Ascending aorta (tissue), 2 donors: ENCODE data around the gene PDE4C. TPM values are rescaled to one million over a fixed set of nuclear protein-coding genes. Genes with fewer than 3 reads are reported as not detected.

Experiments
- DNase-seq, 2 donors: peaks; one replicate each; pipeline ENCODE4 v3.0.0-alpha.2; 2019; ENCODE audit warnings: low spot score in 2 of 2
- H3K27ac ChIP-seq, 2 donors: fragments of 200-600 bp; sonication (generic); one replicate each; pipeline ENCODE4 v1.5.1; 2016 to 2017; ENCODE audit warnings: mild to moderate bottlenecking in 1 of 2
- H3K27me3 ChIP-seq: fragments of 200-600 bp; sonication (generic); one replicate; pipeline ENCODE4 v1.5.1; 2017
- H3K36me3 ChIP-seq, 2 donors: fragments of 200-600 bp; sonication (generic); one replicate each; pipeline ENCODE4 v1.5.1; 2016
- H3K4me1 ChIP-seq, 2 donors: fragments of 200-600 bp; sonication (generic); one replicate each; pipeline ENCODE4 v1.5.1; 2016 to 2017; ENCODE audit warnings: mild to moderate bottlenecking in 1 of 2
- H3K4me3 ChIP-seq, 2 donors: fragments of 200-600 bp; sonication (generic); one replicate each; pipeline ENCODE4 v1.5.1; 2016 to 2017; ENCODE audit warnings: mild to moderate bottlenecking in 1 of 2
- H3K9me3 ChIP-seq, 2 donors: fragments of 200-600 bp; sonication (generic); one replicate each; pipeline ENCODE4 v1.5.1; 2016
- intact Hi-C: fragments of 100-400 bp; cut with DNase I; formaldehyde crosslinking; loops from one replicate; pipeline ENCODE4 v1.15.1; 2023
- total RNA-seq: library from RNA; depleted of rRNA; stranded (reverse); fragments of >200 nt; gene quantifications from one replicate; pipeline ENCODE4 v1.1.0, GENCODE V29; 2016
- TF ChIP-seq, protein P1 (sequence below), 3 experiments: fragments of 200-600 bp in 2 of 3; fragments of 450-650 bp in 1 of 3; sonication (generic) in 2 of 3; IDR thresholded peaks; one replicate each; pipeline ENCODE4 v1.5.1; 2016 to 2019; ENCODE audit warnings: antibody characterized with exemption in 3 of 3, mild to moderate bottlenecking in 1 of 3, moderate library complexity in 1 of 3

PDE4C gene
- total RNA-seq, 1 donor from 2014 or later: not detected

DNA sequence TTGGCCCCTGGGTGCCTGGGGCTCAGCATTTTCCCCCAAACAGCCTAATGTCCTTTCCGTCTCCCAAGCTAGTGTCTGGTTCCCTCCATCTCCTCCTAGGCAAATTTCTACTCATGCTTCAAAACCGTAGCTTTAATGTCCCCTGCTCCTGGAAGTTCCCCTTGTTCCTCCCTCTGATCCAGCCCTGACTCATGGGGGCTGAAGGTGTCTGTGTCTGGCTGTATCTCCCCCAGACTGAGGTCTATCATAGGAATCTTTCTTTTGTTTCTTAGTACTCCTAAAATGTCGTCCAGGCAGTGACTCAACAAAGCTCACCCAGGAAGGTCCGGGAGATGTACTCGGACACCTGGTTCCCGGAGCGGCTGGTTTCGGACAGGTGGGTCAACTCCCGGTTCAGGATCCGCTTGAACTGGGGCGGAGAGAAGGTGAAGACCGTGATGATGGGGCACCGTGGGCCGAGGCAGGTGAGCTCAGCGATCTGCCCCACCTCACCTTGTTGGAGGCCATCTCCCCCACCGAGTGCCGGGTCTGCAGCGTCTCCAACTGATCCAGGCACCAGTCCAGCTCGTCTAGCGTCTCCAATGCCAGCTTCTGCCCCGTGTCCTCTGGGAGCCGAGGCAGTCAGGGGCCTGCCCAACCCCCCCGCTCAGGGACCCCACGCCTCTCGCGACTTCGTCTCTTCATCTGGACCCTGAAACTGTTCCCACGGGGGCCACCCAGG, 6.2 kb downstream of the PDE4C start:
- no peaks in the 10 kb centered on the region for H3K36me3 ChIP-seq
- DNase-seq: no peak
- peaks cover 4 to 8% of the 10 kb centered on the region in 2 donors for H3K4me1 ChIP-seq
- no peak overlapping the region for H3K27ac ChIP-seq
- intact Hi-C loops: no loop called here
- no peak overlapping the region for H3K4me3 ChIP-seq
- no peaks in the 10 kb centered on the region for H3K9me3 ChIP-seq
- no peaks in the 10 kb centered on the region for H3K27me3 ChIP-seq
- TF ChIP-seq, protein P1, sequence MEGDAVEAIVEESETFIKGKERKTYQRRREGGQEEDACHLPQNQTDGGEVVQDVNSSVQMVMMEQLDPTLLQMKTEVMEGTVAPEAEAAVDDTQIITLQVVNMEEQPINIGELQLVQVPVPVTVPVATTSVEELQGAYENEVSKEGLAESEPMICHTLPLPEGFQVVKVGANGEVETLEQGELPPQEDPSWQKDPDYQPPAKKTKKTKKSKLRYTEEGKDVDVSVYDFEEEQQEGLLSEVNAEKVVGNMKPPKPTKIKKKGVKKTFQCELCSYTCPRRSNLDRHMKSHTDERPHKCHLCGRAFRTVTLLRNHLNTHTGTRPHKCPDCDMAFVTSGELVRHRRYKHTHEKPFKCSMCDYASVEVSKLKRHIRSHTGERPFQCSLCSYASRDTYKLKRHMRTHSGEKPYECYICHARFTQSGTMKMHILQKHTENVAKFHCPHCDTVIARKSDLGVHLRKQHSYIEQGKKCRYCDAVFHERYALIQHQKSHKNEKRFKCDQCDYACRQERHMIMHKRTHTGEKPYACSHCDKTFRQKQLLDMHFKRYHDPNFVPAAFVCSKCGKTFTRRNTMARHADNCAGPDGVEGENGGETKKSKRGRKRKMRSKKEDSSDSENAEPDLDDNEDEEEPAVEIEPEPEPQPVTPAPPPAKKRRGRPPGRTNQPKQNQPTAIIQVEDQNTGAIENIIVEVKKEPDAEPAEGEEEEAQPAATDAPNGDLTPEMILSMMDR (IDR thresholded peaks at IDR 0.05): no peak

DNA sequence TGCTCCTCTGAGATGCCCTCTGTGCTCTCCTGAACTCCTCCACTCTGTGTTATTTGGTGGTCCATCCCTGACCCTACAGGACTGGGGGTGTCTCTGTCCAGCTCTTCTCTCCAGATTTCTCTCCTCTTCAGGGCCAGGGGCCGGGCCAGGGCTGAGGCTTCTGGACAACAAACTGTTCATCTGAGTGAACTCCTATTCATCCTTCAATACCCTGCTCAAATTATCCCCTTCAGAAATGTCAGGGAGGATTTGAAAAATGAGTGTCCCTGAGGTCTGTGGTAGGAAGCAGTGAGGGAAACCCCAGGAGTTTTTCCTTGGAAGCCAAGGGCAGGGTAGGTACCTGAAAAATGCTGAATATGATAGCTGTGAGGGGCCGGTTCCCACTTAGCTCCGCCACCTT, 7.6 kb downstream of the PDE4C start:
- no peaks in the 10 kb centered on the region for H3K4me1 ChIP-seq
- H3K4me3 ChIP-seq: no peak overlapping the region
- no peak for DNase-seq
- H3K27me3 ChIP-seq: no peaks in the 10 kb centered on the region
- intact Hi-C loops: no loop called here
- H3K9me3 ChIP-seq: no peaks in the 10 kb centered on the region
- no peaks in the 10 kb centered on the region for H3K36me3 ChIP-seq
- H3K27ac ChIP-seq: no peak overlapping the region
- TF ChIP-seq, protein P1 (IDR thresholded peaks at IDR 0.05): no peak

DNA sequence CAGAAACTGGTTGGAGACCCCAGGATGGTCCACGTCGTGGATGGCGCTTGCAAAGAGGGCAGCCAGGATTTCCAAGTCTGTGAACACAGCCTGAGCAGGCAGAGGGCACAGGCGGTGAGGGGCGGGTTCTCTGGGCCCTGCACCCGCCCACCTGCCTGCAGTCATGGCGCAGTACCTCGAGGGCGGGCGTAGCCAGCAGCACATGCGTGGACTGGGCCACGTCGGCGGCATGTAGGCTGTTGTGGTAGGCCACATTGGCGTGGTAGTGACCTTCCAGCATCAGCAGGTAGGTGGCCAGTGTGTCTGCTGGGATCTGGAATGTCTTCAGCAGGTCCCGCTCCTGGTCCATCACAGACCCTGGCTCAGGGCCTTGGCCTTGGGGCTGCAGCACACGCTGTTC, 8.1 kb downstream of the PDE4C start:
- intact Hi-C loops: no loop called here
- no peaks in the 10 kb centered on the region for H3K36me3 ChIP-seq
- H3K4me3 ChIP-seq: no peak overlapping the region
- H3K27ac ChIP-seq: no peak overlapping the region
- H3K27me3 ChIP-seq: no peaks in the 10 kb centered on the region
- no peak for DNase-seq
- H3K9me3 ChIP-seq: no peaks in the 10 kb centered on the region
- TF ChIP-seq, protein P1 (IDR thresholded peaks at IDR 0.05): no peak
- no peaks in the 10 kb centered on the region for H3K4me1 ChIP-seq

DNA sequence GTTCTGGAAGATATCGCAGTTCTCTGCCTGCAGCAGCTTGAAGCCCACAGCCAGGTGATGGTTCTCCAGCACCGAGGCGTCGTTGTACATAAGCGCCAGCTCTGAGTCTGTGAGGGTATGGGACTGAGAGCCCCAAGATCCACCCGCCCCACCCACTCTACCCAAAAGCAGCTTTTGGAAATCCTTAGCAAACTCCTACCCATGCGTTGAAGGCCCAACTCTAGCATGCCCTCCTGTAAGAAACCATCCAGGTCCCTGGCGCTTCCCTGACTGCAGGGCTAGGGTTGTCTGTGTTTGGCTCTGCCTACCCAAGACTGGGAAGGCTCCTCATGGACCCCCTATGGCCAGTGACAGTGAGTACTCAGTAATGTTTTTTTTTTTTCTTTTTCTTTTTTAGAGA, 9.4 kb downstream of the PDE4C start:
- H3K27me3 ChIP-seq: no peaks in the 10 kb centered on the region
- no peaks in the 10 kb centered on the region for H3K4me1 ChIP-seq
- no peak for DNase-seq
- H3K4me3 ChIP-seq: no peak overlapping the region
- TF ChIP-seq, protein P1 (IDR thresholded peaks at IDR 0.05): no peak
- H3K36me3 ChIP-seq: no peaks in the 10 kb centered on the region
- H3K27ac ChIP-seq: no peak overlapping the region
- H3K9me3 ChIP-seq: no peaks in the 10 kb centered on the region
- intact Hi-C loops: no loop called here

DNA sequence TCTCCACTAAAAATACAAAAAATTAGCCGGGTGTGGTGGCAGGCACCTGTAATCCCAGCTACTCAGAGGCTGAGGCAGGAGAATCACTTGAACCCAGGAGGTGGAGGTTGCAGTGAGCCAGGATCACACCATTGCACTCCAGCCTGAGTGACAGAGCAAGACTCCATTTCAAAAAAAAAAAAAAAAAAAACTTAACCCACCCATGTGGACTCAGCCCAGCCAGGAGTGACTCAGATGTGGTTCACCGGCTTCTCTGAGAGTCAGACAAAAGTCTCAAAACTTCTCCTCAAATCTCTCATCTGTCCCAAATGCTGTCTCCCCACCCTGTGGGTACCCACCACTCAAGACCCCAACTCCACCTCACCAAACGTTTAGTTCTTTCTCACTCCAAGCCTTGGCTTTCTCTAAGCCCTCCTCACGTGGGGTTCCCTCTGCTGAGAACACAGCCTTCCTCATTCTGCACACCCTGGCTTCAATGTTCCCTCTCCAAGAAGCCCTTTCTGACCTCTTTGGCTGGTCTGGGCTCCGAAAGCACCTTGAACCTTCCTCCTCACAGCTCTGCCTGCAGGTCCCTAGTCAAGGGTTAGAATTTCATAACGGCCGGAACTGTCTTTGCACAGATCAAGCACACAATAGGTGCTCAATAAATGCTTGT, 11.3 kb downstream of the PDE4C start:
- TF ChIP-seq, protein P1 (IDR thresholded peaks at IDR 0.05): no peak
- intact Hi-C loops: loop anchor here (5.0 kb wide), 1 partner anchor 197 kb away; no protein-coding TSS in a partner anchor

More for the DNA sequence above, 11.3 kb downstream of the PDE4C start:
- H3K4me3 ChIP-seq: no peak overlapping the region
- no peaks in the 10 kb centered on the region for H3K9me3 ChIP-seq
- no peaks in the 10 kb centered on the region for H3K36me3 ChIP-seq
- no peaks in the 10 kb centered on the region for H3K4me1 ChIP-seq
- H3K27ac ChIP-seq: no peak overlapping the region
- no peak for DNase-seq
- H3K27me3 ChIP-seq: no peaks in the 10 kb centered on the region
